ENCODE results near the gene NME3. TPM values are rescaled to one million over a fixed set of nuclear protein-coding genes. Genes with fewer than 3 reads are reported as not detected.
"Not testable (repeated sequence)": the region's sequence is repeated elsewhere in the genome, so short reads cannot be mapped to it uniquely, and the experiment has no call there.

The NME3 gene
- polyA plus RNA-seq, 1 donor: 19.5 TPM

GRCh38 chr16:1749152-1750117 lies 21.9 kb downstream of the NME3 start:
- DNase-seq (ENCODE audit: low read depth): no peak

- no peak for DNase-seq (ENCODE audit: low read depth)
These were observed 23.4 kb downstream of the NME3 start for GRCh38 chr16:1747934-1748333.

GRCh38 chr16:1746693-1747195 lies 24.6 kb downstream of the NME3 start:
- no peak for DNase-seq (ENCODE audit: low read depth)

GRCh38 chr16:1745900-1746692 lies 25.2 kb downstream of the NME3 start:
- DNase-seq (ENCODE audit: low read depth): no peak

GRCh38 chr16:1745181-1745899 lies 26.0 kb downstream of the NME3 start:
- DNase-seq (ENCODE audit: low read depth): no peak

- DNase-seq (ENCODE audit: low read depth): no peak
These were observed 27.0 kb downstream of the NME3 start for GRCh38 chr16:1744338-1744840.

GRCh38 chr16:1743376-1744337 lies 27.7 kb downstream of the NME3 start:
- DNase-seq (ENCODE audit: low read depth): no peak

- no peak for DNase-seq (ENCODE audit: low read depth)
These were observed 29.7 kb downstream of the NME3 start for GRCh38 chr16:1741553-1742165.

- no peak for DNase-seq (ENCODE audit: low read depth)
These were observed 30.4 kb downstream of the NME3 start for GRCh38 chr16:1740781-1741490.

GRCh38 chr16:1740234-1740633 lies 31.1 kb downstream of the NME3 start:
- no peak for DNase-seq (ENCODE audit: low read depth)

GRCh38 chr16:1734816-1735215 lies 36.5 kb downstream of the NME3 start:
- no peak for DNase-seq (ENCODE audit: low read depth)

GRCh38 chr16:1734123-1734522 lies 37.2 kb downstream of the NME3 start:
- DNase-seq (ENCODE audit: low read depth): no peak

GRCh38 chr16:1732551-1732987 lies 38.8 kb downstream of the NME3 start:
- not testable (repeated sequence) for DNase-seq (ENCODE audit: low read depth)

- no peak for DNase-seq (ENCODE audit: low read depth)
These were observed 39.3 kb downstream of the NME3 start for GRCh38 chr16:1732071-1732470.

GRCh38 chr16:1731603-1732002 lies 39.7 kb downstream of the NME3 start:
- DNase-seq (ENCODE audit: low read depth): no peak

- no peak for DNase-seq (ENCODE audit: low read depth)
These were observed 40.3 kb downstream of the NME3 start for GRCh38 chr16:1731073-1731472.

- DNase-seq (ENCODE audit: low read depth): no peak
These were observed 41.9 kb downstream of the NME3 start for GRCh38 chr16:1729445-1729844.

- DNase-seq (ENCODE audit: low read depth): no peak
These were observed 42.3 kb downstream of the NME3 start for GRCh38 chr16:1729026-1729425.
